HEK293 (cell line): ENCODE measurements around the gene MAP4K4.

ENCODE experiments used
- CTCF ChIA-PET: fragments of 350-600 bp; formaldehyde crosslinking; extraction: SDS; loops from one replicate; lab custom pipeline; 2021; ENCODE audit warnings: antibody characterized with exemption; lab: Yijun Ruan, JAX
- POLR2A ChIA-PET: fragments of 300-600 bp; formaldehyde crosslinking; extraction: SDS; loops from one replicate; lab custom pipeline; 2020; ENCODE audit warnings: antibody characterized with exemption, inconsistent platforms; lab: Yijun Ruan, JAX
- H3K27ac ChIP-seq: fragments of 200-500 bp; sonication (Bioruptor generic); 2 replicates; pipeline ENCODE4 v1.5.1; 2014; ENCODE audit warnings: low read depth, low read length, control low read depth, inconsistent platforms; ENCODE audit errors: extremely low read depth
- H3K36me3 ChIP-seq, 2 experiments: fragments of 200-500 bp in 1 of 2; sonication (Bioruptor generic) in 1 of 2; 1 replicate in 1 of 2; 2 replicates in 1 of 2; pipeline ENCODE4 v1.5.1; 2014 to 2017; ENCODE audit warnings: inconsistent platforms in 2 of 2, low read length in 2 of 2; ENCODE audit not compliant: control insufficient read depth in 2 of 2, insufficient read depth in 1 of 2
- H3K4me1 ChIP-seq: fragments of 200-500 bp; sonication (Bioruptor generic); 2 replicates; pipeline ENCODE4 v1.5.1; 2014; ENCODE audit warnings: mild to moderate bottlenecking, low read length, inconsistent platforms; ENCODE audit not compliant: control insufficient read depth, insufficient read depth
- H3K4me3 ChIP-seq: 2 replicates; pipeline ENCODE4 v1.5.1; 2011; ENCODE audit warnings: low read depth, mild to moderate bottlenecking, control low read depth, low read length, moderate library complexity
- H3K9me3 ChIP-seq: fragments of 200-500 bp; sonication (Bioruptor generic); 2 replicates; pipeline ENCODE4 v1.5.1; 2014; ENCODE audit warnings: low read depth, low read length, inconsistent platforms; ENCODE audit not compliant: control insufficient read depth, insufficient read depth
- GLI4 ChIP-seq: fragments of 450-650 bp; formaldehyde crosslinking; IDR thresholded peaks from 2 replicates; pipeline ENCODE4 v1.5.1; 2016; ENCODE audit warnings: missing biosample characterization, missing genetic modification characterization
- IKZF3 ChIP-seq: fragments of 450-650 bp; IDR thresholded peaks from 2 replicates; pipeline ENCODE4 v1.5.0; 2018; ENCODE audit warnings: missing biosample characterization, mild to moderate bottlenecking, missing genetic modification characterization, moderate library complexity
- KLF17 ChIP-seq: fragments of 450-650 bp; formaldehyde crosslinking; IDR thresholded peaks from 2 replicates; pipeline ENCODE4 v1.5.1; 2016; ENCODE audit warnings: missing biosample characterization, missing genetic modification characterization
- MYNN ChIP-seq: fragments of 450-650 bp; formaldehyde crosslinking; IDR thresholded peaks from 2 replicates; pipeline ENCODE4 v1.5.1; 2016; ENCODE audit warnings: missing biosample characterization, missing genetic modification characterization, borderline replicate concordance
- YY2 ChIP-seq: fragments of 450-650 bp; formaldehyde crosslinking; IDR thresholded peaks from 2 replicates; pipeline ENCODE4 v1.5.1; 2016; ENCODE audit warnings: missing biosample characterization, missing genetic modification characterization
- ZFP3 ChIP-seq: fragments of 450-650 bp; formaldehyde crosslinking; IDR thresholded peaks from 2 replicates; pipeline ENCODE4 v1.5.1; 2016; ENCODE audit warnings: low read depth, missing biosample characterization, missing genetic modification characterization
- ZNF112 ChIP-seq: fragments of 450-650 bp; formaldehyde crosslinking; IDR thresholded peaks from 2 replicates; pipeline ENCODE4 v1.5.0; 2017; ENCODE audit warnings: missing biosample characterization, missing genetic modification characterization
- ZNF133 ChIP-seq: fragments of 450-650 bp; formaldehyde crosslinking; IDR thresholded peaks from 2 replicates; pipeline ENCODE4 v1.5.1; 2016; ENCODE audit warnings: missing biosample characterization, missing genetic modification characterization
- ZNF138 ChIP-seq: fragments of 450-650 bp; formaldehyde crosslinking; IDR thresholded peaks from 2 replicates; pipeline ENCODE4 v1.5.1; 2016; ENCODE audit warnings: missing biosample characterization, missing genetic modification characterization, borderline replicate concordance
- ZNF148 ChIP-seq: fragments of 450-650 bp; formaldehyde crosslinking; IDR thresholded peaks from 2 replicates; pipeline ENCODE4 v1.5.0; 2017; ENCODE audit warnings: missing biosample characterization, missing genetic modification characterization, borderline replicate concordance
- ZNF174 ChIP-seq: fragments of 450-650 bp; formaldehyde crosslinking; IDR thresholded peaks from 2 replicates; pipeline ENCODE4 v1.5.0; 2017; ENCODE audit warnings: missing biosample characterization, mild to moderate bottlenecking, missing genetic modification characterization
- ZNF2 ChIP-seq: fragments of 450-650 bp; formaldehyde crosslinking; IDR thresholded peaks from 2 replicates; pipeline ENCODE4 v1.5.1; 2016; ENCODE audit warnings: missing biosample characterization, missing genetic modification characterization
- ZNF274 ChIP-seq, 2 experiments: fragments of 200-500 bp in 1 of 2; fragments of 450-650 bp in 1 of 2; sonication (Bioruptor generic) in 1 of 2; formaldehyde crosslinking in 1 of 2; IDR thresholded peaks; 2 replicates each; pipeline versions ENCODE4 v1.5.1 to v1.6.1; 2014 to 2016; ENCODE audit warnings: borderline replicate concordance in 1 of 2, inconsistent platforms in 1 of 2, low read length in 1 of 2, missing biosample characterization in 1 of 2, missing genetic modification characterization in 1 of 2
- ZNF362 ChIP-seq: fragments of 450-650 bp; formaldehyde crosslinking; IDR thresholded peaks from 2 replicates; pipeline ENCODE4 v1.5.1; 2016; ENCODE audit warnings: missing biosample characterization, missing genetic modification characterization
- ZNF404 ChIP-seq: fragments of 450-650 bp; formaldehyde crosslinking; IDR thresholded peaks from 2 replicates; pipeline ENCODE4 v1.5.1; 2017; ENCODE audit warnings: missing biosample characterization, missing genetic modification characterization
- ZNF521 ChIP-seq: fragments of 450-650 bp; formaldehyde crosslinking; IDR thresholded peaks from 2 replicates; pipeline ENCODE4 v1.5.1; 2017; ENCODE audit warnings: missing biosample characterization, mild to moderate bottlenecking, missing genetic modification characterization
- ZNF645 ChIP-seq: fragments of 450-650 bp; formaldehyde crosslinking; IDR thresholded peaks from 2 replicates; pipeline ENCODE4; 2016; ENCODE audit warnings: missing biosample characterization, missing genetic modification characterization
- ZNF654 ChIP-seq: fragments of 450-650 bp; formaldehyde crosslinking; IDR thresholded peaks from 2 replicates; pipeline ENCODE4 v1.5.1; 2016; ENCODE audit warnings: low read depth, missing biosample characterization, missing genetic modification characterization
- ZNF747 ChIP-seq: fragments of 450-650 bp; formaldehyde crosslinking; IDR thresholded peaks from 2 replicates; pipeline ENCODE4 v1.5.1; 2016; ENCODE audit warnings: missing biosample characterization, missing genetic modification characterization
- ZNF76 ChIP-seq: fragments of 450-650 bp; formaldehyde crosslinking; IDR thresholded peaks from 2 replicates; pipeline ENCODE4; 2016; ENCODE audit warnings: low read depth, missing biosample characterization, missing genetic modification characterization, borderline replicate concordance
- TF ChIP-seq, protein P1 (sequence below): fragments of 450-650 bp; formaldehyde crosslinking; IDR thresholded peaks from 2 replicates; pipeline ENCODE4 v1.5.1; 2016; ENCODE audit warnings: missing biosample characterization, missing genetic modification characterization
- TF ChIP-seq, protein P2 (sequence below): fragments of 450-650 bp; formaldehyde crosslinking; IDR thresholded peaks from 2 replicates; pipeline ENCODE4 v1.5.1; 2016; ENCODE audit warnings: missing biosample characterization, missing genetic modification characterization

The MAP4K4 gene

DNA sequence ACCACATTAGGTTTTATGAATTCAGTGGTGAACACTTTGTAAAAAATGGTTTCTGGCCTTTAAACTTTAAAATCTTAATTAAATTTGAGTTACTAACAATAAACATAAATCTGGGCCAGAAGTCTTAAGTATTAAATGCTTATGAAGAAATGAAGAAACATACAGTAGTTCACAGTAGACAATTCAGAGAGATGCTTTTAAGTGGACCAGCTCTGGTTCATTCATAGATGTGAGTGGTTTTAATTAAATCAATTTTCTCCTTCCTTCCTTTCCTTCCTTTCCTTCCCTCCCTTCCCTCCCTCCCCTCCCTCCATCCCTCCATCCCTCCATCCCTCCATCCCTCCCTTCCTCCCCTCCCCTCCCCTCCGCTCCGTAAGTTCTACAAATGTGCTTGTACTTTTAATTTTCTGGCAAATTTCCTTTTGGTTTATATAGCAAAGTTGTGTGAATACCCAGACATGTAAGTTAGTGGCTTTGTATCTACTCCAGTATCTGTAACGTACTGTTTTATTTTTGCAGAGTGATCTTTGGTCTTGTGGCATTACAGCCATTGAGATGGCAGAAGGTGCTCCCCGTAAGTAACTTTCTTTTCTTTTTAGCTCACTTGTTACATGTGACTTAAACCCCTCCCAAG, 136.5 kb downstream of the MAP4K4 start:
- H3K4me3 ChIP-seq: no peak overlapping the region
- no peaks in the 10 kb centered on the region for H3K4me1 ChIP-seq
- peaks cover 17 to 75% of the 10 kb centered on the region in 2 experiments for H3K36me3 ChIP-seq
- TF ChIP-seq, protein P1, sequence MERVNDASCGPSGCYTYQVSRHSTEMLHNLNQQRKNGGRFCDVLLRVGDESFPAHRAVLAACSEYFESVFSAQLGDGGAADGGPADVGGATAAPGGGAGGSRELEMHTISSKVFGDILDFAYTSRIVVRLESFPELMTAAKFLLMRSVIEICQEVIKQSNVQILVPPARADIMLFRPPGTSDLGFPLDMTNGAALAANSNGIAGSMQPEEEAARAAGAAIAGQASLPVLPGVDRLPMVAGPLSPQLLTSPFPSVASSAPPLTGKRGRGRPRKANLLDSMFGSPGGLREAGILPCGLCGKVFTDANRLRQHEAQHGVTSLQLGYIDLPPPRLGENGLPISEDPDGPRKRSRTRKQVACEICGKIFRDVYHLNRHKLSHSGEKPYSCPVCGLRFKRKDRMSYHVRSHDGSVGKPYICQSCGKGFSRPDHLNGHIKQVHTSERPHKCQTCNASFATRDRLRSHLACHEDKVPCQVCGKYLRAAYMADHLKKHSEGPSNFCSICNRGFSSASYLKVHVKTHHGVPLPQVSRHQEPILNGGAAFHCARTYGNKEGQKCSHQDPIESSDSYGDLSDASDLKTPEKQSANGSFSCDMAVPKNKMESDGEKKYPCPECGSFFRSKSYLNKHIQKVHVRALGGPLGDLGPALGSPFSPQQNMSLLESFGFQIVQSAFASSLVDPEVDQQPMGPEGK (tag by site-specific recombination): no peak
- TF ChIP-seq ZNF654 (tag by site-specific recombination): no peak
- no peak for TF ChIP-seq ZNF133 (tag by site-specific recombination)
- TF ChIP-seq ZNF76 (tag by site-specific recombination): no peak
- no peak for TF ChIP-seq ZNF274 (IDR thresholded peaks at IDR 0.05; ENCODE audit: low read length)
- TF ChIP-seq ZNF274 (tag by site-specific recombination; IDR thresholded peaks at IDR 0.05; ENCODE audit: borderline replicate concordance): no peak
- no peak for TF ChIP-seq ZNF174 (tag by site-specific recombination)
- no peak for TF ChIP-seq ZNF112 (tag by site-specific recombination)
- no peak for TF ChIP-seq ZNF747 (tag by site-specific recombination)
- no peak for TF ChIP-seq YY2 (tag by site-specific recombination)
- no peak for TF ChIP-seq ZFP3 (tag by site-specific recombination)
- no peak for TF ChIP-seq ZNF362 (tag by site-specific recombination)
- TF ChIP-seq MYNN (tag by site-specific recombination): no peak
- POLR2A ChIA-PET: no interaction called here
- no peak overlapping the region for H3K27ac ChIP-seq
- CTCF ChIA-PET: interaction anchor here (0.8 to 1.2 kb wide), 3 partner anchors 13 to 415 kb away, joined by 3 read pairs; no protein-coding TSS in a partner anchor
- H3K9me3 ChIP-seq: no peaks in the 10 kb centered on the region

- Histone ChIP-seq H3K27ac (no peak overlapping the region), H3K36me3 (peaks cover 19 to 80% of the 10 kb centered on the region in 2 experiments), H3K4me3 (no peak overlapping the region), H3K4me1 (no peaks in the 10 kb centered on the region), H3K9me3 (no peaks in the 10 kb centered on the region)
- ChIA-PET CTCF (interaction anchor here (0.7 kb wide), 1 partner anchor 319 kb away, joined by 3 read pairs; no protein-coding TSS in a partner anchor), POLR2A (interaction anchor here (0.6 kb wide), 1 partner anchor 40 kb away, joined by 3 read pairs; no protein-coding TSS in a partner anchor)
- TF ChIP-seq ZNF138 (tag by site-specific recombination): no peak
- TF ChIP-seq ZNF404 (tag by site-specific recombination): no peak
- no peak for TF ChIP-seq ZNF2 (tag by site-specific recombination)
- TF ChIP-seq ZNF521 (tag by site-specific recombination): no peak
- TF ChIP-seq, protein P2, sequence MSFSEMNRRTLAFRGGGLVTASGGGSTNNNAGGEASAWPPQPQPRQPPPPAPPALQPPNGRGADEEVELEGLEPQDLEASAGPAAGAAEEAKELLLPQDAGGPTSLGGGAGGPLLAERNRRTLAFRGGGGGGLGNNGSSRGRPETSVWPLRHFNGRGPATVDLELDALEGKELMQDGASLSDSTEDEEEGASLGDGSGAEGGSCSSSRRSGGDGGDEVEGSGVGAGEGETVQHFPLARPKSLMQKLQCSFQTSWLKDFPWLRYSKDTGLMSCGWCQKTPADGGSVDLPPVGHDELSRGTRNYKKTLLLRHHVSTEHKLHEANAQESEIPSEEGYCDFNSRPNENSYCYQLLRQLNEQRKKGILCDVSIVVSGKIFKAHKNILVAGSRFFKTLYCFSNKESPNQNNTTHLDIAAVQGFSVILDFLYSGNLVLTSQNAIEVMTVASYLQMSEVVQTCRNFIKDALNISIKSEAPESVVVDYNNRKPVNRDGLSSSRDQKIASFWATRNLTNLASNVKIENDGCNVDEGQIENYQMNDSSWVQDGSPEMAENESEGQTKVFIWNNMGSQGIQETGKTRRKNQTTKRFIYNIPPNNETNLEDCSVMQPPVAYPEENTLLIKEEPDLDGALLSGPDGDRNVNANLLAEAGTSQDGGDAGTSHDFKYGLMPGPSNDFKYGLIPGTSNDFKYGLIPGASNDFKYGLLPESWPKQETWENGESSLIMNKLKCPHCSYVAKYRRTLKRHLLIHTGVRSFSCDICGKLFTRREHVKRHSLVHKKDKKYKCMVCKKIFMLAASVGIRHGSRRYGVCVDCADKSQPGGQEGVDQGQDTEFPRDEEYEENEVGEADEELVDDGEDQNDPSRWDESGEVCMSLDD (tag by site-specific recombination): no peak
- TF ChIP-seq KLF17 (tag by site-specific recombination): no peak
- no peak for TF ChIP-seq IKZF3
- no peak for TF ChIP-seq ZNF645 (tag by site-specific recombination)
- TF ChIP-seq GLI4 (tag by site-specific recombination): no peak
- no peak for TF ChIP-seq ZFP3 (tag by site-specific recombination)
- TF ChIP-seq ZNF148: no peak
Observed at GRCh38 chr2:101837354-101837753, 139.8 kb downstream of the MAP4K4 start.
